ENCODE data around the gene CYBRD1. TPM values are rescaled to one million over a fixed set of nuclear protein-coding genes. Genes with fewer than 3 reads are reported as not detected.
"Not testable (repeated sequence)": the region's sequence is repeated elsewhere in the genome, so short reads cannot be mapped to it uniquely, and the experiment has no call there.

The CYBRD1 gene
- total RNA-seq, 2 donors from 2014 or later: 357 to 453 TPM

DNA sequence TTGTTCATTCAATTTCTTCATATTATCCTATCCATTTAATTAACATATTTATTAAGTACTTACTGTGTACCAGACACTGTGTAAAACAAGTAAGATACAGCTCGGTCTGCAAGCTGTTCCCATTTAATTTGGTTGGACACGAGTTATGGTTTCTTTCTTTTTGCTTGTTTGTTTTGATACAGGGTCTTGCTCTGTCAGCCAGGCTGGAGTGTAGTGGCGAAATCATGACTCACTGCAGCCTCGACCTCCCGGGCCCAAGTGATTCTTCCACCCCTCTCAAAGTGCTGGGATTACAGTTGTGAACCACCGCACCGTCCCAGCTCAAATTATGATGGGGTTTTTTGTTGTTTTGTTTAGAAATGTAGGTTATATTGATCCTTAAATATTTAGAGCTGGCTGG is 9.0 kb downstream of the CYBRD1 start:
- DNase-seq (ENCODE audit: low spot score): no peak
- H3K4me1 ChIP-seq (ENCODE audit: control insufficient read depth in 1 of 2, low read depth in 2 of 2): peaks cover 17 to 56% of the 10 kb centered on the region in 2 donors
- TF ChIP-seq, protein P1, sequence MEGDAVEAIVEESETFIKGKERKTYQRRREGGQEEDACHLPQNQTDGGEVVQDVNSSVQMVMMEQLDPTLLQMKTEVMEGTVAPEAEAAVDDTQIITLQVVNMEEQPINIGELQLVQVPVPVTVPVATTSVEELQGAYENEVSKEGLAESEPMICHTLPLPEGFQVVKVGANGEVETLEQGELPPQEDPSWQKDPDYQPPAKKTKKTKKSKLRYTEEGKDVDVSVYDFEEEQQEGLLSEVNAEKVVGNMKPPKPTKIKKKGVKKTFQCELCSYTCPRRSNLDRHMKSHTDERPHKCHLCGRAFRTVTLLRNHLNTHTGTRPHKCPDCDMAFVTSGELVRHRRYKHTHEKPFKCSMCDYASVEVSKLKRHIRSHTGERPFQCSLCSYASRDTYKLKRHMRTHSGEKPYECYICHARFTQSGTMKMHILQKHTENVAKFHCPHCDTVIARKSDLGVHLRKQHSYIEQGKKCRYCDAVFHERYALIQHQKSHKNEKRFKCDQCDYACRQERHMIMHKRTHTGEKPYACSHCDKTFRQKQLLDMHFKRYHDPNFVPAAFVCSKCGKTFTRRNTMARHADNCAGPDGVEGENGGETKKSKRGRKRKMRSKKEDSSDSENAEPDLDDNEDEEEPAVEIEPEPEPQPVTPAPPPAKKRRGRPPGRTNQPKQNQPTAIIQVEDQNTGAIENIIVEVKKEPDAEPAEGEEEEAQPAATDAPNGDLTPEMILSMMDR (IDR thresholded peaks at IDR 0.05): no peak
- H3K27me3 ChIP-seq (replicated peaks; ENCODE audit: insufficient read depth): no peaks in the 10 kb centered on the region
- ATAC-seq (ENCODE audit: insufficient number of reproducible peaks, low FRiP score, low read depth): peak; percentile 31
- H3K27ac ChIP-seq: peak overlapping the region; percentile 58 to 67
- no peaks in the 10 kb centered on the region for H3K9me3 ChIP-seq
- peak overlapping the region; percentile 38 for H3K4me3 ChIP-seq
- no peaks in the 10 kb centered on the region for H3K36me3 ChIP-seq

DNA sequence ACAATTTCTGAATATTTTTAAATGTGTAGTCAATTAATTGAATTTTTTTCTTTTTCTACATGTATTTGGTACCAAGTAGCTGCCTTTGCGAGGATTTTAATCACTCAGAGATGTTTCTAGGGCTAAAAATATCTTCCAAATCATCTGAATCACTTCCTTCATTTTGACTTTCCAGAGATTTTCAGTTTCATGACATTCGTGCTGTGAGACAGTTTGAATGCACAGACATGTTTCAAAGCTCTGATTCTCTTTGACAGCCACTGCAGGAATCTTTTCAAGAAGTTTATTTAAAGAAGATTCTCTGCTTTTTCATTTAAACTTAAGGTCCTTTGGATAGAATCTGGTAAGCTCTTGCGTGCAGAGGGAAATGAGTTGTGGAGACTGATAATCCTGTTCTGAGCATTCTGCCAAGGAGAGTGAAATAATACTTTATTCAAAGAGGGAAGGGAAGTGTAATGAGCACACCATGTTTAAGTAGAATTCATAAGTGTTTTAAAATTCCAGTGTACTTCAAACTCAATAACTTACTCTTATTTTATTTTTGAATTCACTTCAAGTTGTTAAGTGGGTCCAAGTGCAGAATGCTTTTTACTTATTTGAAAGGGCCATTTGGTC is 9.7 kb downstream of the CYBRD1 start:
- Histone ChIP-seq H3K9me3 (no peaks in the 10 kb centered on the region), H3K27me3 (replicated peaks; ENCODE audit: insufficient read depth) (no peaks in the 10 kb centered on the region), H3K36me3 (no peaks in the 10 kb centered on the region), H3K4me3 (peak overlapping the region; percentile 38), H3K4me1 (ENCODE audit: control insufficient read depth in 1 of 2, low read depth in 2 of 2) (peaks cover 17 to 56% of the 10 kb centered on the region in 2 donors), H3K27ac (peak overlapping the region; percentile 58 to 67)
- ATAC-seq (ENCODE audit: insufficient number of reproducible peaks, low FRiP score, low read depth) (no peak), DNase-seq (ENCODE audit: low spot score) (no peak)
- TF ChIP-seq, protein P1 (IDR thresholded peaks at IDR 0.05): no peak

DNA sequence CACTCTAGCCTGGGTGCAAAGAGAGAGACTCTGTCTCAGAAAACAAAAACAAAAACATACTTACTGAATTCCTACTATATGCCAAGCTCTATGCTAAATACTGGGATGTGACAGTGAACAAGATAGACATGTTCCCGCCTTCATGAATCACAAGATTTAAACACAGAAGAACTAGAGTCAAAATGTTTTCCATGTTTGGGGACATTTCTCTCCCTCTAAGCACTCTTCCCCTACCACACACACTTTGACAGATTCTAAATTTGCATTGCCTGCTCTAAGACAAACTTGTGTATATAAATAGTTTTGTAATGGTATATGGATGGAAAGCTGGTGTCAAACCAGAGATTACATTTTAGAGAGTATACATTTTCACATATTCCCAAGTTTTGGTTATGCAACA is 11.1 kb downstream of the CYBRD1 start:
- no peaks in the 10 kb centered on the region for H3K36me3 ChIP-seq
- ATAC-seq (ENCODE audit: insufficient number of reproducible peaks, low FRiP score, low read depth) (no peak), DNase-seq (ENCODE audit: low spot score) (no peak)
- H3K9me3 ChIP-seq: no peaks in the 10 kb centered on the region
- no peak overlapping the region for H3K27ac ChIP-seq
- peaks cover 17 to 52% of the 10 kb centered on the region in 2 donors for H3K4me1 ChIP-seq (ENCODE audit: control insufficient read depth in 1 of 2, low read depth in 2 of 2)
- no peak overlapping the region for H3K4me3 ChIP-seq
- TF ChIP-seq, protein P1 (IDR thresholded peaks at IDR 0.05): no peak
- H3K27me3 ChIP-seq (replicated peaks; ENCODE audit: insufficient read depth): no peaks in the 10 kb centered on the region

DNA sequence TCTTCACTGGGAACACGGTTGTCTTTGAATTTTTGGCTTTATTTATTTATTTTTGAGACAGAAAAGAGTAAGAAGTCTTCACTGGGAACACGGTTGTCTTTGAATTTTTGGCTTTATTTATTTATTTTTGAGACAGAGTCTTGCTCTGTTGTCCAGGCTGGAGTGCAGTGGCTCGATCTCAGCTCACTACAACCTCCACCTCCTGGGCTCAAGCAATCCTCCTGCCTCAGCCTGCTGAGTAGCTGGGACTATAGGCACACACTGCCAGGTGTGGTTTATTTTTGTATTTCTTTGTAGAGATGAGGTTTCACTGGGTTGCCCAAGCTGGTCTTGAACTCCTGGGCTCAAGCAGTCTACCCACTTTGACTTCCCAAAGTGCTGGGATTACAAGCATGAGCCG is 13.3 kb downstream of the CYBRD1 start:
- not testable (repeated sequence) for H3K36me3 ChIP-seq; H3K4me3 ChIP-seq; H3K27me3 ChIP-seq (replicated peaks; ENCODE audit: insufficient read depth); ATAC-seq (ENCODE audit: insufficient number of reproducible peaks, low FRiP score, low read depth); H3K27ac ChIP-seq; DNase-seq (ENCODE audit: low spot score); H3K9me3 ChIP-seq
- peaks cover 20 to 38% of the 10 kb centered on the region in 2 donors for H3K4me1 ChIP-seq (ENCODE audit: control insufficient read depth in 1 of 2, low read depth in 2 of 2)

DNA sequence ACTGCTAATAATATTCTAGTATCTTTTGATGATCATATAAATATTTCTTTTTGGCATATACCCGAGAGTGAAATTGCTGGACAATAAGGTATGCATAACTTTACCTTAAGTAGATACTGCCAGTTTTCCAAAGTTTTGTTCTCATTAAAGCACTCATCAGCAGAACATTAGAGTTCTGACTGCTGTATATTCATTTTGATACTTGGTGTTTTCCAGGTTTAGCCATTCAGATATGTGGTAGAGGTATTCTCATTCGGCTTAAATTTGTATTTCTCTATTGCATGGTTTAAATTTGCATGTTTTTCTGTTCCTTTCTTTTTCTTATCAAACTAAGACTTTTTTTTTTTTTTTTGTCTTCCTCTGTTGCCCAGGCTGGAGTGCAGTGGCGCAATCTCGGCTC is 18.2 kb downstream of the CYBRD1 start:
- DNase-seq (ENCODE audit: low spot score): no peak
- Histone ChIP-seq H3K9me3 (no peaks in the 10 kb centered on the region), H3K4me3 (no peak overlapping the region), H3K36me3 (peaks cover 10% of the 10 kb centered on the region), H3K4me1 (ENCODE audit: control insufficient read depth in 1 of 2, low read depth in 2 of 2) (peaks cover 3 to 15% of the 10 kb centered on the region in 2 donors), H3K27me3 (replicated peaks; ENCODE audit: insufficient read depth) (no peaks in the 10 kb centered on the region), H3K27ac (no peak overlapping the region)
- ATAC-seq (ENCODE audit: insufficient number of reproducible peaks, low FRiP score, low read depth): no peak
- TF ChIP-seq, protein P1 (IDR thresholded peaks at IDR 0.05): no peak
